Panc1 (cell line): Measurements from ENCODE around the gene EML6.

ENCODE experiments used
- CTCF ChIP-seq: fragments of 450-650 bp; IDR thresholded peaks from 2 replicates; pipeline ENCODE4 v1.5.1; 2017; ENCODE audit warnings: mild to moderate bottlenecking
- POLR2AphosphoS5 ChIP-seq: IDR thresholded peaks from 2 replicates; pipeline ENCODE4 v1.6.1; 2012; ENCODE audit warnings: mild to moderate bottlenecking, low read depth, low read length, moderate library complexity
- REST ChIP-seq, 2 experiments: IDR thresholded peaks; 2 replicates each; pipeline ENCODE4 v1.6.1; 2011 to 2012; ENCODE audit warnings: low read depth in 2 of 2, control low read depth in 1 of 2, low read length in 1 of 2, mild to moderate bottlenecking in 1 of 2, moderate library complexity in 1 of 2; ENCODE audit not compliant: insufficient read depth in 1 of 2

GRCh38 chr2:54783349-54783748 lies 59.9 kb downstream of the EML6 start:
- TF ChIP-seq CTCF (no peak), REST (IDR thresholded peaks at IDR 0.05; ENCODE audit: insufficient read depth in 1 of 2, low read depth in 2 of 2, low read length in 1 of 2) (no peak), POLR2AphosphoS5 (no peak)
